A673 (cell line): ENCODE data around the gene SGCD. TPM values are rescaled to one million over a fixed set of nuclear protein-coding genes. Genes with fewer than 3 reads are reported as not detected.

ENCODE experiments used
- BruUV-seq: library from RNA; stranded (reverse); fragments of 400-500 nt; replicated peaks from 2 replicates; lab custom pipeline; 2021; lab: Mats Ljungman, UMichigan
- CTCF ChIA-PET: fragments of 300-600 bp; sonication (Branson Sonifier 250); formaldehyde crosslinking; loops from one replicate; lab custom pipeline; 2022; ENCODE audit warnings: antibody characterized with exemption; lab: Charles Lee
- POLR2A ChIA-PET: fragments of 300-600 bp; sonication (Branson Sonifier 250); formaldehyde crosslinking; loops from one replicate; lab custom pipeline; 2022; ENCODE audit warnings: antibody characterized with exemption; ENCODE audit not compliant: low non-redundant PET; lab: Charles Lee
- DNase-seq: peaks from one replicate; pipeline ENCODE4 v3.0.0-alpha.2; 2015; ENCODE audit warnings: low spot score
- H3K27ac ChIP-seq: fragments of 200-600 bp; sonication (generic); 2 replicates; pipeline ENCODE4 v1.5.1; 2016; ENCODE audit warnings: mixed run types, low read depth, mild to moderate bottlenecking, mixed read lengths, antibody characterized with exemption, low read length; ENCODE audit not compliant: poor library complexity, severe bottlenecking
- H3K27me3 ChIP-seq: fragments of 200-600 bp; sonication (generic); replicated peaks from 2 replicates; pipeline ENCODE4 v1.6.1; 2017; ENCODE audit warnings: mixed run types, low read depth, mild to moderate bottlenecking, mixed read lengths, antibody characterized with exemption, low read length; ENCODE audit not compliant: insufficient read depth, poor library complexity
- H3K36me3 ChIP-seq: fragments of 200-600 bp; sonication (generic); 2 replicates; pipeline ENCODE4 v1.6.1; 2016; ENCODE audit warnings: mixed run types, mild to moderate bottlenecking, mixed read lengths, antibody characterized with exemption, low read length; ENCODE audit not compliant: insufficient read depth, poor library complexity, severe bottlenecking
- H3K4me1 ChIP-seq: fragments of 200-600 bp; sonication (generic); 2 replicates; pipeline ENCODE4 v1.6.1; 2017; ENCODE audit warnings: mixed run types, mild to moderate bottlenecking, mixed read lengths, antibody characterized with exemption, low read length; ENCODE audit not compliant: insufficient read depth, poor library complexity, severe bottlenecking
- H3K4me3 ChIP-seq: fragments of 200-600 bp; sonication (generic); 2 replicates; pipeline ENCODE4 v1.5.1; 2016; ENCODE audit warnings: low read depth, mixed run types, mild to moderate bottlenecking, mixed read lengths, low read length; ENCODE audit not compliant: poor library complexity, severe bottlenecking
- H3K9me3 ChIP-seq: fragments of 200-600 bp; sonication (generic); 2 replicates; pipeline ENCODE4 v1.6.1; 2016; ENCODE audit warnings: mixed run types, low read depth, mild to moderate bottlenecking, mixed read lengths, antibody characterized with exemption, low read length; ENCODE audit not compliant: poor library complexity, severe bottlenecking
- CTCF ChIP-seq: fragments of 300-800, 200-600 bp; sonication (generic); conservative IDR thresholded peaks from 2 replicates; pipeline ENCODE4 v1.5.1; 2017; ENCODE audit warnings: low read depth, mild to moderate bottlenecking, antibody characterized with exemption, low read length, moderate library complexity, mixed read lengths
- EZH2 ChIP-seq: fragments of 200-600 bp; sonication (generic); IDR thresholded peaks from 2 replicates; pipeline ENCODE4 v1.6.1; 2017; ENCODE audit warnings: borderline replicate concordance, low read depth, mild to moderate bottlenecking, mixed read lengths, antibody characterized with exemption, low read length; ENCODE audit not compliant: poor library complexity, severe bottlenecking
- intact Hi-C: fragments of 100-400 bp; cut with micrococcal nuclease; formaldehyde crosslinking; loops from one replicate; pipeline ENCODE4 v1.10.0; 2022; ENCODE audit not compliant: unreplicated experiment
- total RNA-seq: library from RNA; stranded (reverse); gene quantifications from 2 replicates; pipeline ENCODE4 v1.2.3, GENCODE V29; 2021

The SGCD gene
- total RNA-seq, 1 experiment from 2014 or later: 0.17 TPM

DNA sequence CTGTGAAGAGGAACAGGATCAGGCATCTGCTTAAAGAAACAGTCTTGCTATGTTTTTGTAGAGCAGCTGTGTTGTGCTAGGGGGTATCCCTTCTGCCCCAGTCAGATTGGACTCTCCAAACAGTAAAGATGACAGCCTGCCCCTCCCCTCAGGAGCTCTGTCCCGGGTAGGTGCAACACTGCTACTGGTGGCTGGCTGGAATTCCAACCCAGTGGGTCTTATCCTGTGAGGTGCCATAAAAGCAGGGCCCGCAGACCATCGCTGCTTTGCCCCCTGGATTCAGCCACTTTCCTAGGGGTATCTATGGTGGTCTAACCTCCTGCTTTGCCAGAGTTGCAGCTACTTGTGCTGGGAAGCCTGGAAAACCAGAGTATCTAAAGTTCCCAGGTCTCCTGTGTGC, 408.5 kb downstream of the SGCD start:
- ChIA-PET POLR2A (interaction anchor here (0.6 kb wide), 1 partner anchor 188 kb away, joined by 4 read pairs; no protein-coding TSS in a partner anchor), CTCF (no interaction called here)
- BruUV-seq: no TSS peak

GRCh38 chr5:156741516-156741915, 414.6 kb downstream of the SGCD start:
- TF ChIP-seq CTCF: no peak
- no peak for TF ChIP-seq EZH2
- Histone ChIP-seq H3K9me3 (no peaks in the 10 kb centered on the region), H3K27ac (no peak overlapping the region), H3K36me3 (no peaks in the 10 kb centered on the region), H3K4me3 (no peak overlapping the region), H3K4me1 (no peaks in the 10 kb centered on the region), H3K27me3 (no peaks in the 10 kb centered on the region)
- intact Hi-C loops: no loop called here
- POLR2A ChIA-PET: interaction anchor here (0.6 kb wide), 1 partner anchor 9 kb away, joined by 3 read pairs; no protein-coding TSS in a partner anchor
- no TSS peak for BruUV-seq
- no peak for DNase-seq
- CTCF ChIA-PET: no interaction called here

More for the DNA sequence above, 408.5 kb downstream of the SGCD start:
- H3K9me3 ChIP-seq: no peaks in the 10 kb centered on the region
- no peaks in the 10 kb centered on the region for H3K36me3 ChIP-seq
- H3K4me1 ChIP-seq: no peaks in the 10 kb centered on the region
- no peak overlapping the region for H3K4me3 ChIP-seq
- no peak overlapping the region for H3K27ac ChIP-seq
- no peak for TF ChIP-seq CTCF
- TF ChIP-seq EZH2: no peak
- no peak for DNase-seq
- intact Hi-C loops: no loop called here
- no peaks in the 10 kb centered on the region for H3K27me3 ChIP-seq

DNA sequence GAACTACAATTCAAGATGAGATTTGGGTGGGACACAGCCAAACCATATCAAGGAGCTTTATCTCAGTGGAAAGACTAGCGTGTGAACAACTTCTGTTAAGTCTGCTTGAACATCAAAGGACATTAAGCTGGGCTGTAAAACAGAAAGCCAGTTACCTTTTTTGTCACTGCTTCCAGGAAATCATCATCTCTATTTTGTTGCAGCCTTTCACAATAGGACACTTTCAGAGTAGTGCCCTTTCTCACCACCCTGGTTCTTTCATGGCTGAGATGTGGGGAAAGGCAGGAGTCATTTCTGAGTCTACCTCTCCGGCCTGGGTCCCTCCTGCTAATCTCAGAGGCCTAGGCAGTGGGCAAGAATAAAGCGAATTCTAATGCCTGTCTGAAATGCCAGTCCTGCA, 426.9 kb downstream of the SGCD start:
- Histone ChIP-seq H3K36me3 (no peaks in the 10 kb centered on the region), H3K9me3 (no peaks in the 10 kb centered on the region), H3K4me3 (no peak overlapping the region), H3K4me1 (no peaks in the 10 kb centered on the region), H3K27ac (no peak overlapping the region), H3K27me3 (no peaks in the 10 kb centered on the region)
- no TSS peak for BruUV-seq
- TF ChIP-seq CTCF (no peak), EZH2 (no peak)
- CTCF ChIA-PET: no interaction called here
- DNase-seq: no peak
- POLR2A ChIA-PET: no interaction called here
- intact Hi-C loops: no loop called here
